Measurements from ENCODE around the gene PHLDA3. TPM values are rescaled to one million over a fixed set of nuclear protein-coding genes. Genes with fewer than 3 reads are reported as not detected.
"Not testable (repeated sequence)": the region's sequence is repeated elsewhere in the genome, so short reads cannot be mapped to it uniquely, and the experiment has no call there.

Gene PHLDA3
- total RNA-seq, 4 donors from 2014 or later, result 69.2 to 153 (median 84.7) TPM

DNA sequence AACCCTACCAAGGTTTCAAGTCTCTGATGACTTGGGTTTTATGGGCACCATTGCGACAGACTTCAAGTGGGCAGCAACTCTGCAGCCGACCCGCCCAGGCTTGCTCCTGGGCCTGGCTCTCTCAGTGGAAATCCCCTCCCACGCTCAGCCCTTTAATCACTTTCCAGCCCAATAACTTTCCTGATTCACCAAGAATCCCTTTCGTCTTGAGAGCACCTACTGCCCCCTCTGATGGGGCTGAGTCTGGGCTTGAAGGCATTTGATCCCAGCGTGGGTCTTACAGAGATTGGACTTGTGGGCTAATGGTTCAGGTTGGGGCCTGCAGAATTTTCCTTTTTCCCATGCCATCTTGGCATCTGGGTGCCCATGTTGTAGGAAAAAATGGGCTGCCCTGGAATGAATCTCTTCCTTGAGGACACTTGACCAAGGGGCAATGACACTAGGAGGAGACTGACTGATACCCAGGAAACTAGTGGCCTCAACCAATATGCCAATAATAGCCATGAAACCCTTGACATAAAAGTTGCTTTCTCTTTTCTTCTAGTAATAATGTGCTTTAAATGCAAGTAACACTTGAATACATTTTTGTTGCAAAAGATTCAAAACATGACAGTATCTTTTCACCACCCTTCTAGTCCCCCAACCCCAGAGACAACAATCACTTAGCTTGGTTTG lies 7.8 kb upstream of the PHLDA3 start:
- no peak for TF ChIP-seq POLR2AphosphoS5 (IDR thresholded peaks at IDR 0.05)
- TF ChIP-seq POLR2A (IDR thresholded peaks at IDR 0.05), result no peak
- TF ChIP-seq, protein P1, sequence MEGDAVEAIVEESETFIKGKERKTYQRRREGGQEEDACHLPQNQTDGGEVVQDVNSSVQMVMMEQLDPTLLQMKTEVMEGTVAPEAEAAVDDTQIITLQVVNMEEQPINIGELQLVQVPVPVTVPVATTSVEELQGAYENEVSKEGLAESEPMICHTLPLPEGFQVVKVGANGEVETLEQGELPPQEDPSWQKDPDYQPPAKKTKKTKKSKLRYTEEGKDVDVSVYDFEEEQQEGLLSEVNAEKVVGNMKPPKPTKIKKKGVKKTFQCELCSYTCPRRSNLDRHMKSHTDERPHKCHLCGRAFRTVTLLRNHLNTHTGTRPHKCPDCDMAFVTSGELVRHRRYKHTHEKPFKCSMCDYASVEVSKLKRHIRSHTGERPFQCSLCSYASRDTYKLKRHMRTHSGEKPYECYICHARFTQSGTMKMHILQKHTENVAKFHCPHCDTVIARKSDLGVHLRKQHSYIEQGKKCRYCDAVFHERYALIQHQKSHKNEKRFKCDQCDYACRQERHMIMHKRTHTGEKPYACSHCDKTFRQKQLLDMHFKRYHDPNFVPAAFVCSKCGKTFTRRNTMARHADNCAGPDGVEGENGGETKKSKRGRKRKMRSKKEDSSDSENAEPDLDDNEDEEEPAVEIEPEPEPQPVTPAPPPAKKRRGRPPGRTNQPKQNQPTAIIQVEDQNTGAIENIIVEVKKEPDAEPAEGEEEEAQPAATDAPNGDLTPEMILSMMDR (IDR thresholded peaks at IDR 0.05), result no peak
- no peak for TF ChIP-seq EP300 (IDR thresholded peaks at IDR 0.05)
- H3K9me3 ChIP-seq, result no peaks in the 10 kb centered on the region
- no peak overlapping the region for H3K27ac ChIP-seq
- no peak overlapping the region for H3K4me3 ChIP-seq
- H3K4me1 ChIP-seq, result peaks cover 0 to 28% (median 18%) of the 10 kb centered on the region in 3 donors
- H3K27me3 ChIP-seq, result no peaks in the 10 kb centered on the region
- H3K36me3 ChIP-seq, result no peaks in the 10 kb centered on the region
- WGBS, 2 donors (ENCODE audit: low coverage in 1 of 2), result 64 to 80% methylated on average over 1 to 4 of the region's 6 CpGs
- no peak for ATAC-seq

DNA sequence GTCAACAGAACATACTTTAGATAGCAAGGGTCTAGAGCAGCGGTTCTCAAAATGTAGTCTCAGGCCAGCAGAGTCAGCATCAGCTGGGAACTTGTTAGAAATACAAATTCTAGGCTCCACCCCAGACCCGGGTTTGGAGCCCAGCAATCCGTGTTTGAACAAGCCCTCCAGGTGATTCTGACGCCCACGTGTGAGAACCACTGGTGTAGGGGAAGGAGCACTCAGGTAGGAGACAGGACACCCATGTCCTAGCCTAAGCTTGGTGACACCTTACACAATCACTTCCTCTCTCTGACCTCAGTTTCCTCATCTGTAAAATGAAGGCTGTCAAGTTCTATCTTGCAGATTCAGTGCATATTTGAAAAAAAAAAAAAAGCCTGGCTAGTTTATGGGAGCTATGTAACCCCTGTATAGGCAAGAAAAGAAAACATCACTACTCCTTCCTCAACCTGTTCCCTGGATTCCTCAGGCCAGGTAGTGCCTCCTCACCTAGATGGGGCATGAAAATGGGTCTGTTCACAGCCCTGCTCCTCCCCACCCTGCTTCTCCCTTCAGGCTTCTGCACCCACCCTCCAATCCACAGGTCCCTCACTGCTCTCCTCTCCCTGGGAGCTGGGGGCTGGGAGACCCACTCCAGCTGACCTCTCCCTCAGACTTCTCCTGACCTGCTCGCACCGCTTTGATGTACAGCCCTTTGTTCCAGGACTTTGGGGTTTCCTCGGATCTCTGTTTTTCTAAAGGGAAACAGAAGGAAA lies 7.1 kb upstream of the PHLDA3 start:
- WGBS, 2 donors (ENCODE audit: low coverage in 1 of 2), result 78 to 80% methylated on average over 5 to 7 of the region's 8 CpGs
- no peak for ATAC-seq
- Histone ChIP-seq H3K36me3 (no peaks in the 10 kb centered on the region), H3K27me3 (no peaks in the 10 kb centered on the region), H3K27ac (no peak overlapping the region), H3K9me3 (no peaks in the 10 kb centered on the region), H3K4me3 (no peak overlapping the region), H3K4me1 (peaks cover 0 to 21% (median 11%) of the 10 kb centered on the region in 3 donors)
- TF ChIP-seq, protein P1 (IDR thresholded peaks at IDR 0.05), result no peak
- no peak for TF ChIP-seq POLR2AphosphoS5 (IDR thresholded peaks at IDR 0.05)
- TF ChIP-seq EP300 (IDR thresholded peaks at IDR 0.05), result no peak
- TF ChIP-seq POLR2A (IDR thresholded peaks at IDR 0.05), result no peak

DNA sequence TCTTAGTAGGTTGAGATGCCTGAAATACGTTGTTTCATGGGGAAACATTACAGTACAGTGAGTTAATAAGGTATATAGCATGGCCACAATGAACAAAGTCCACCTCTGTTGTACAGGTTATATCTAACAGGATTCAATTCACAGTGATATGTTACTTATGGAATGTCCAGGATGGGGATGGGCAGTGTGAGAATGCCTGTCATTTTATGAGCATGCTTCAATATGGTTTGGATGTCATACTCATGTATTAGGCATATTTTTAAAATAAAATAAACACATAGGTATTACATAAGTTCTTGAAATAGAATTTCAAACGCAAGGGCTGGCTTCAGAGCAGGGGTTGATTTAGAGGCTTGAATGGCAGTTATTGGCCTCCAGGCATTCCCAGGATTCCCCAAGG lies 6.1 kb upstream of the PHLDA3 start:
- Histone ChIP-seq H3K36me3 (no peaks in the 10 kb centered on the region), H3K9me3 (no peaks in the 10 kb centered on the region), H3K4me1 (peaks cover 0 to 12% (median 1%) of the 10 kb centered on the region in 3 donors), H3K27ac (no peak overlapping the region), H3K27me3 (no peaks in the 10 kb centered on the region), H3K4me3 (no peak overlapping the region)
- no peak for TF ChIP-seq POLR2AphosphoS5 (IDR thresholded peaks at IDR 0.05)
- WGBS, 2 donors (ENCODE audit: low coverage in 1 of 2), result 57 to 90% methylated on average over 1 to 2 of the region's 2 CpGs
- ATAC-seq, result no peak

DNA sequence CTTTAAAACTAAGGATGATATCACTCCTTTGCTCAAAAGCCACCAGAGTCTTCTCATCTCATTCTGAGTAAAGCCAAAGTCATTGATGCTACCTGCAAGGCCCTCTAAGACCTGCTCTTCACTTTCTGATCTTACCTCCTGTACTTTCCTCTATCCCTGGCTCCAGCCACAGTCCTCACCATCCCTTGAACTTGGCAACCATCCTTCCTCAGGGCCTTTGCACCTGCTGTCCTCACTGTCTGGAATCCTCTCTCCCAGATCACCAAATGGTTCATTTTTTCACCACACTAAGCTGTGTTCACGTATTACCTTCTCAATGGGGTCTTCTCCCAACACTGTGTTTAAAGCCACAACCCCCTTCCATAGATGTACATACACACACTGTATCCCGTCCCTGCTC lies 4.3 kb upstream of the PHLDA3 start:
- H3K4me1 ChIP-seq, result peaks cover 0 to 18% (median 5%) of the 10 kb centered on the region in 3 donors
- no peak for ATAC-seq
- no peaks in the 10 kb centered on the region for H3K9me3 ChIP-seq
- H3K4me3 ChIP-seq, result no peak overlapping the region
- TF ChIP-seq, protein P1 (IDR thresholded peaks at IDR 0.05), result no peak
- TF ChIP-seq POLR2AphosphoS5 (IDR thresholded peaks at IDR 0.05) (no peak), EP300 (IDR thresholded peaks at IDR 0.05) (no peak), POLR2A (IDR thresholded peaks at IDR 0.05) (no peak)
- H3K27me3 ChIP-seq, result no peaks in the 10 kb centered on the region
- no peaks in the 10 kb centered on the region for H3K36me3 ChIP-seq
- no peak overlapping the region for H3K27ac ChIP-seq
- WGBS, 2 donors (ENCODE audit: low coverage in 1 of 2), result 82 to 100% methylated on average over 2 of the region's 2 CpGs

DNA sequence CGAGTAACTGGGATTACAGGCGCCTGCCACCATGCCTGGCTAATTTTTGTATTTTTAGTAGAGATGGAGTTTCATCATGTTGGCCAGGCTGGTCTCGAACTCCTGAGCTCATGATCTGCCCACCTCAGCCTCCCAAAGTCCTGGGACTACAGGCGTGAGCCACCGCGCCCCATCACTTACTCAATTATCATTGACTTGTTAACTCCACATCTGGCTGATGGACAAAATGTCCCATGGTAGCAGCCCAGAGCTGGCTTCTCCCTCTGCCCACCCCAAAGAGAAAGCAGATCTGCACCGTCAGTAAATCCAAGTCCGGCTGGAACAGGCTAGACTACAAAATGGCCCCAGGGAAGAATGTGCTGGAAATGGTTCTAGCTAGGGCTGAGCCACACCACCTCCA lies 3.3 kb upstream of the PHLDA3 start:
- not testable (repeated sequence) for H3K27me3 ChIP-seq, ATAC-seq, H3K36me3 ChIP-seq, H3K4me3 ChIP-seq, H3K27ac ChIP-seq, H3K9me3 ChIP-seq
- WGBS, 2 donors (ENCODE audit: low coverage in 1 of 2), result 93 to 100% methylated on average over 1 to 2 of the region's 8 CpGs
- H3K4me1 ChIP-seq, result peaks cover 0 to 27% (median 5%) of the 10 kb centered on the region in 3 donors

DNA sequence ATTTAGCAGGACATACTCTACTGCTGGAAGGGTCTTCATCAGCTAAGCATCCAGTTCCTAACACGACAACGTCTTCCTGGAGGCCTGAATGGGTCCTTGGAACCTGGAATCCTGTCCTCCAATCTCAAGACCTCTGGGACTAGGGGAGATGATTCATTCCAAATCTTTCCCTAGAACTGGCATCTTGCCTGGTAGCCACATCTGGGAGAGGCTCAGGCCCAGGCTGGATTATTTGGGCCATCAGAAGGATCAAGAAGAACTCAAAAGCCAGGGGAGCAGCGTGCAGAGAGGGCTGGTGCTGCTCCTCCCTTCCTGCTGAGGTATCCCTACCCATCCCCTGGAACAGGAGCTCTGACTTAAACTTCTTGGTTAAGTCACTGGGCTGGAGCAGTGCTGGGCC lies 2.8 kb upstream of the PHLDA3 start:
- Histone ChIP-seq H3K27ac (no peak overlapping the region), H3K4me3 (no peak overlapping the region), H3K9me3 (no peaks in the 10 kb centered on the region), H3K27me3 (no peaks in the 10 kb centered on the region), H3K4me1 (peaks cover 0 to 33% (median 9%) of the 10 kb centered on the region in 3 donors), H3K36me3 (no peaks in the 10 kb centered on the region)
- WGBS, 2 donors (ENCODE audit: low coverage in 1 of 2), result 53 to 56% methylated on average over 2 to 3 of the region's 3 CpGs
- ATAC-seq, result peak; percentile 8
- no peak for TF ChIP-seq POLR2A (IDR thresholded peaks at IDR 0.05)
- TF ChIP-seq POLR2AphosphoS5 (IDR thresholded peaks at IDR 0.05), result no peak
- TF ChIP-seq EP300 (IDR thresholded peaks at IDR 0.05), result no peak
- TF ChIP-seq, protein P1 (IDR thresholded peaks at IDR 0.05), result no peak

Measured in gastroesophageal sphincter (tissue), 4 donors.